SKM-1 (cell line): Measurements from ENCODE around the gene SHISA6.

Experiments
- DNase-seq: peaks from one replicate; lab custom pipeline; 2025; ENCODE audit not compliant: unreplicated experiment; lab: John Stamatoyannopoulos, UW

Gene SHISA6

DNA sequence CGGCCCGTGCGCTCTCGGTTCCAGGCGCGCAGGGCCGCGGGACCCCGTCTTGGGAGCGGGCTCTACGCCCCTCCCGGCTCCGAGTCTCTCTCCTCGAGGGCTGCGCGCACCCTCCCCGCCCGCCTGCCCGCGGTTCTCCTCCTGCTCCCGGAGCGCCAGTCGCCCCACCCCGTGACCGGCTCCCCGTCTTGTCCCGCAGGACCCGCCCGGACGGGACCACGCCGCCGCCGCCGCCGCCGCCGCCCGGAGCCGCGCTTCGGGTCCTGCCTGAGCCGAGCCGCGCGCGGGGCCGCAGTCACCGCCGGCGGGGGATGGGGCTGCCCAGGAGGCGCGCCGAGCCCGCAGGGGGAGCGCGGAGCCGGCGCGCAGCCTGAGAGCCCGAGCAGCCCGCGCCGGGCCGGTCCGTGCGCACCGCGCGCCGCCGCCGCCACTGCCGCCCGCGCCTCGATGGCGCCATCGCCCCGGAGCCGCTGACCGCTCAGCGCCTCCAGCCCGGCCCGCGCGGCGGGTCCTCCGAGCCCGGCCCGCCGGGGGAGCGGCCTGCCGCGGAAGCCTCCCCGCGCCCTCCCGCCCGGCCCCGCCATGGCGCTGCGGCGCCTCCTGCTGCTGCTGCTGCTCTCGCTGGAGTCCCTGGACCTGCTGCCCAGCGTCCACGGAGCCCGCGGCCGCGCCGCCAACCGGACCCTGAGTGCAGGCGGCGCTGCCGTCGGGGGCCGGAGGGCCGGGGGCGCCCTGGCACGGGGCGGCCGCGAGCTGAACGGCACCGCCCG, at the start of gene SHISA6:
TSS of gene SHISA6 (plus strand) at position 373 of the 770 bp plus-strand sequence.
- no peak for DNase-seq

DNA sequence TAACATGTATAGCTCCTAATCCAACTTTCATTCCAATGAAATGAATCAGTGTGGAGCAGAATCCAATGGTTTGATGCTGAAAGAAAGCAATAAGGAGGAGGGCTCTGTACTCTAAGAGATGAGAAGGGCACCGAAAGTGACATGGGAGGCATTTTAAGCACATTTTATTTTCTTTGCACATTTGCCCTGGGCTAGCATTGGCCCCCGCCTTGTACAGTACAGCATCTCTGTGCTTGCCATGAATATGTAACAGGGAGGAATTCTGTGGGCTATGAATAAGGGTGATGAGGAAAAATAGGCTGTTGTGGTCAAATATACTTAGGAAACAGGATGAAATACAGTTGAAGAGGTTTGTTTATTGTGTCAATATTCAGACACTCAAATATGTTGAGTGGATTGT, 45.2 kb upstream of the SHISA6 start:
- no peak for DNase-seq

DNA sequence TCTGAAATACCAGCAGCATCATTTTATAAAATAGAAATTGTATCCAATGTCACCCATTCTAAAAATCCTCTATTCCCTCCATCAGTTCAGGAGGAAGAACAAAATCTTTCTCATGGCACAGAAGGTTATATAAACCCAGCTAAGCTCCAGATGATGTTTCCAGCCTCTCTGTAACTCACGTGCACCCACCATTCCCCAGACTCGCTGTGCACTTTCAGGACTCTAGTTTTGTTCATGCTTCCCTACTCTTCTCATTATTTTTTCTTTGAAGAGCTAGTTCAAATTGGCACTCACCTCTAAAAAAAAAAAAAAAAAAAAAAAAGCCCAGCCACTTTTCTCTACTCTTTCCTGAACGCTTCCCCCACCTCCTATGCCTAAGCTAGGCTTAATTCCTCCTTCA, 36.0 kb upstream of the SHISA6 start:
- DNase-seq, result no peak

DNA sequence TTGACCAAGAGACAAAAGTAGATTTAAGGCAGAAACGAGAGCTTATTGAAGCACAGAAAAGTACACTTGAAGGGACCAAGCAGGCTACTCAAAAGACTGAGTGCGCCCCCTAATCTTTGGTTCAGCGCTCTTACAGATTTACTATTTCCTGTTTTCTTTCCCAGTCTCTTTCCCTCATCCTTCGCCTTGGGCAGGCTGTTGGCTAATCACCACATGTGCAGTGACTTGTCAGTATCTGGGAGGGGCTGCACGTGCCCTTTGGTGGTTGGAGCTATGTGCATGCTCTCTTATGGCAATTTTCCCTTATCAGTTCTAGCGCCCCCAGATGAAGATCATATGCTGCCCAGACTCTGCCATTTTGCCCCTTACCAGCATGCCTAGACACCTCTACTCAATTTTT, 35.4 kb upstream of the SHISA6 start:
- DNase-seq, result no peak

DNA sequence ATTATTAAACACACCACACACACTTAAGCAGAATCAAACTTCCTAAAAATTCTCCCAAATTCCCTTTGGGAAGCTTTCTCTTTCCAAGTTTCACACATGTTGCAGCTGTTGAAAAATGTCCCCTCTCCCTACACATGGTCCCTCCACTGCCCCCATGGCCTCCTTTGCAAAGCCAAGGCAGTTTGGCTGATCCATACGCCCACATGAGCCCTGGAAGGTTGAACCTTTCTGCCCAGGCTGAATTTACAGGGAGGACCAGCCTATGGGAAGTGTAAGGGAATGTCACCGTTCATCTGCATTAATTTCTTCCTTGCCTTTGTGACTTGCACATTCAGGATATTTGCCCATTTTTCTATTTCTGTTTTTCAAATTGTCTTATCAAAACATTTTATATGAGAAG, 31.1 kb upstream of the SHISA6 start:
- no peak for DNase-seq

DNA sequence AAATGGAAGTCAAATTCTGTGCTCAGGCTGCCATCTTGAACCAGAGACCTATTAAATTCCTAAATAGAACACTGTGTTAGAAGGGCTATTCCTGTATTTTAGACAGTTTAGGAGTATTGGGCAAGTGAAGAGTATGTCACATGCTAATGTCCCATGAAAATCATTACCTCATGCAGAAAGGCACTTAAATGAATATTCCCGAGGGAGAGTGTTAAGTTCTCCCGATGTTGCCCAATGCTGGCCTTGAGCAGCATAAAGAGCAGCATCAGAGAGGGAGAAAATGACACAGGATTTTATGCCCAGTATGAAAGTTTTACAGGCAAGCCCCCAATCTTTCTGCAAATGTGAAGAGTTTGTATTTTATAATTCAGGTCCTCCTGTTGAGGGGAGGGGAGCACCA, 28.2 kb upstream of the SHISA6 start:
- no peak for DNase-seq

DNA sequence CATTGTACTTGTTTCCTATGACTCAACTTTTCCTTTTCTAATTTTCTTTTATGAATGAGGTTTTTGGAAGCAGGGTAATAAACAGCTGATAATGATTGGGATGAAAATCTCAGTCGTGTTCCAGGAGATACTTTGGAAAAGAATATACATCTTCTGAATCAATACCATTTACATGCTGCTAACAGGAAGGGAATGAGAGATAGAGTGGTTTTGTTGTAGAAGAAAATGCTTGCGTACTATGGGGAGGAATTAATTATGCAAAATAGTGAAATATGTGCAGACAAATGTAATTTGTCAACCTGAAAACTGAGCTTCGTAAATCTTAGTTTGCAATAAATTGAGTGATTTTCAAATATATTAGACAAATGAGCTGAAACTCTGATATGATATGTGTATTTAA, 24.0 kb upstream of the SHISA6 start:
- no peak for DNase-seq

DNA sequence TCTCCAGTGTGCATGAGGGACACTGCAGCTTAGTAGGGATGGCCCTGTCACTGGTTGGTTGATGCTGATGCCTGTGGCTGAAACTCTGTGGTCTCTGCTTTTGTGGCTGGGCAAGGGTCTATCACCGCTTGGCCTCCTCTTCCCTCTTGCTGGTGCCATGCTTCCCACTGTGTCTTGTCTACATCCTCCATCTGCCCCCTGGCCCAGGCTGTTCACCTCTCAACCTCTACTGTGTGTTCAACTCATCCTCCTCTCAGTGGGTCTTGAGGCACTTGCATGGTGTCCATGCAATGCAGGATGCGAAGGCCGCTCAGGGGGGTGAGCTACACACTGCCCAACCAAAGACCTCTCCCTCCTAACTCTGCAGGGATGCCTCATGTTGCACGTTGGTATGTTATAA, 19.8 kb upstream of the SHISA6 start:
- DNase-seq, result no peak

DNA sequence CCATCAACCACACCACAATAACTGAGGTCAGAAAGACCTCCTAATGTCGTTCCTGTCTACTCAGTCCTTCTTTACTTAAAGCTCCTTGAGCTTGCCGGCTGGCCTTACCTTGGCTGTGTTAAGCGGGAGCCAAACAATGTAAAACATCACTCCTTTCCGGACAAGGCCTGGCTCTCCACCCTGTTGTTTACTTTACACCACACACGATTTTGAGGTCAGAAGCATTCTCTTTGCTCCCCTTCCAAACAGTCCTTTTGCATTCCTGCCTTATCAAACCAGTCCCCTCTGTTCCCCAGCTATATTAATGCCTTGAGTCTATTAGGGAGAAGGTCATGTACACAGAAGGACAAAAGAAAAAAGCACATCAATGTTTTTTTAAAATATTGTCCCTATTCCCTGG, 19.3 kb upstream of the SHISA6 start:
- DNase-seq, result no peak

DNA sequence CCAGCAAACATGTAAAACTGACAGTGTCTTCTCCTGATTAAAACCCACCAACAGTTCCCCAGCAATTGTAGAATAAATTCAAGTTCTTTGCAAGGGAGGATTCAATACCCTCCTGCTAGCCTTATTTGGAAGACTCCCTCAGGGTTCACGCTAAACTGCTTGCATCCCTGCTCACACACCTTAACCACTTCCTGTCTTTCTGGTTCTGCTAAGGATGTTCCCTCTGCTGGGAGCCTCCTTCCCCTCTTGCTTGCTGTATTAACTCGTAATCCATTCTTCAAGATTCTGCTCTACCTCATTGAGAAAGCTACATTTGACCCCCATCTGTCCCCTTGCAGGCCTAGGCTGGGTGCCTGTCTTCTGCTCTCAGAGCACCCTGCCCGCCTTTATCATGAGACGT, 2.3 kb upstream of the SHISA6 start:
- DNase-seq, result no peak

DNA sequence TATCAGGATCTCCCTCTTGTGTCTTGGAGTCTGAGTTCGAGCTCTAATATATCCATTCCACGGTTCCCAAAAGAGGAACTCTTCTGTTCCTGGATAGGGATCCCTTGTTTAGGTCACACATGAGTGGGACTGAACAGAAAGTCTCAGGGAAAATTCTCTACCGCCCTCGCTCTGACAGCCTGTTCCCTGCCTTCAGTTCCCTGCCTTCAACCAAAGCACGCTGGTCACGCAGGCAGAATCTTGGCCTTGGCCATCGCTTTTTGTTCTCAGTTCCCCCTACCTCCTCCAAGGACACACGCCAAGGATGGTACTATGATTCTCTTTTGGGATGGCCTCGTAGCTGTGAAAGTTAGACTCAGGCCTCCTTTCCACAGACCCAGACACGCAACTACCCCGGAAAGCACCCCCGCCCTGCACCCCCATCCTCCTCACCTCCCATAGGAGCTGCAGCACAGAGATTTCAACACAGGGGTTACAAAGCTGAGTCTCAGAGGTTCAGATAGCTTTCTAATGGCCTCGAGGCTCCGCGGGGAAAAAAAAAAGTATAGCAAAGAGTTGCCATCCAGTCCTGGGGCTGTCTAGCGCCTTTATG, 1.5 kb upstream of the SHISA6 start:
- no peak for DNase-seq

DNA sequence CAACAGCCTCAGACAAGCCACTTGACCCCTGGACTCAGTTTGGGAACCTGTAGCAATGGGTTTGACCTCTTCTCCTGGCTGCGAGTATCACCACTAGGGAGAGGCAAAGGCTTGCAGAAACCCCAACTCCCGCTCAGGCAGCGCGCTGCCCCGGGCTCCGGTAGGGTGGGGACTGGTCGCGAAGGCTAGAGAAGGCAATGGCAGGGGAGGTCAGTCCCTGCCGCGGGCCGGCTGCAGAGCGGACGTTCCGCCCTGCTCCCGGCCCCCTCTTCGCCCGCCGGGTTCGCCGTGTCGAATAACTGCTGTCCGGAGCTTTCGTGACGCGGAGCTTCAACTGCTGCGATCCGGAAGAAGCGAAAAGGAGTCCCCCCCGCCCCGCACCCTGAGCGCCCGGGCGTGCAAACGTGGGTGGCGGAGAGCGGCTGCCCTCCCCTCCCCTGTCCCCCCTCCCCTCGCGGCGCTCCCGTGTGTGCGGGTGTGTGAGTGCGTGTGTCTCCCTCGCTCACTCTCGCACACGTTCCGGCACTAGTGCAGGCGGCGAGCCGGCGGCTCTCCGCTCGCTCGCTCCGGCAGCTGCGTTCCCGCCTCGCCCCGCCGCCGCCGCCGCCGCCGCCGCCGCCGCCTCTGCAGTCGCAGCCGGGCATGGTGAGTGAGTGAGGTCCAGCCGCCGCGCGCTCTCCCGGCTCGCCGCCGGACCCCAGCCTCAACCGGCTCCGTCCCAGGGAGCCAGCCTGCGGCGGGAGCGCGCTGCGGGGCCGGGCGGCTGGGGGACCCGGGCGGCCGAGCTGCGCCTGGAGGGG, 772 bp upstream of the SHISA6 start:
- DNase-seq, result no peak

DNA sequence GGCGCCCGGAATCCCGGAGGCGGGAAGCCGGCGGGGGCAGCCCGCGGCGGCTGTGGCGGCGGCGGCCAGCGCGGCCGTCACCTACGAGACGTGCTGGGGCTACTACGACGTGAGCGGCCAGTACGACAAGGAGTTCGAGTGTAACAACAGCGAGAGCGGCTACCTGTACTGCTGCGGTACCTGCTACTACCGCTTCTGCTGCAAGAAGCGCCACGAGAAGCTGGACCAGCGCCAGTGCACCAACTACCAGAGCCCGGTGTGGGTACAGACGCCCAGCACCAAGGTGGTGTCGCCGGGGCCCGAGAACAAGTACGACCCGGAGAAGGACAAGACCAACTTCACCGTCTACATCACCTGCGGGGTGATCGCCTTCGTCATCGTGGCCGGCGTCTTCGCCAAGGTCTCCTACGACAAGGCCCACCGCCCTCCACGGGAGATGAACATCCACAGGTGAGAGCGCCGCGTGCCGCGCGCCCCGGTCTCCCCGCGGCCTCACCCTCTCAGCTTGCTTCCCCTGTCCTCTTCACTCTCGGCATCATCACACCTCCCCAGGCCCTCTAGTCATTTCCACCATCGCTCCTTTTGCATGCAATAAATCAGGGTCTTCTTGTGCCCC, 706 bp downstream of the SHISA6 start:
- no peak for DNase-seq

DNA sequence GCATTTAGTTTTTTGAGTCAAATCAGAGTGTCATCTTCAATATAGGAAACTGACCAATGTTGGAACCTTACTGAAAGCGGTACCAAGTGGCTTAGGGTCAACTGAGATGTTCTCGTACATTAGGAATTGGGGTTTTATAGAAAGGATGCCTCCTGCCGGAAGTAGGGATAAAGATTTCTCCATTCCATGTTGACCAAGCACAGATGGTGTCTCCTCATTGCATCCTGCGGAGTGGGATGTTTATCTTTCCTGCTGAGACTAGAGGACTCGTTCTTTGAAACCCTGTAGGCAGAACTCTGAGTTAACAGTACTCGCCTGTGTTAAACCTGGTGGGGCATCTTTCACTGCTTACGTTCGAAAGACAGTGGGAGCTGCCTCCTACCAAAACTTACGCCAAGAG, 1.4 kb downstream of the SHISA6 start:
- no peak for DNase-seq

DNA sequence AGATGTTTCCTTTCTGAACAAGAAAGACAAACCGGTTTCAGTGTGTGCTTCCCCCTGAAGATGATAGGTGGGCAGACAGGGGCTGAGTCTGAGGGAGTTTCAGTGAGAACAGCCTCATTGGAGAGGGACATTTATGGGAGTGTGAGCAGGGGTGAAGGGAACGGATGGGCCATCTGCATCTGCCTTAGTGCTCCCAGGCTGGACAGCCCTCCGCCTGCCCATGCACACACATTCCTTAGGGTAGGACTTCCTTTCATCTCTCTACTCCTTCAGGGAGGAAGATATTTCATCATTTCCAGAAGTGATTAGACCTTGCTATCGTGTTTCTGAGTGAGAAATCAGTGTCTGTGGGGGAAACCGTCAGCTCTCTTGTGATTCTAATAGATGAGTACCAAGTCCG, 3.8 kb downstream of the SHISA6 start:
- DNase-seq, result no peak

DNA sequence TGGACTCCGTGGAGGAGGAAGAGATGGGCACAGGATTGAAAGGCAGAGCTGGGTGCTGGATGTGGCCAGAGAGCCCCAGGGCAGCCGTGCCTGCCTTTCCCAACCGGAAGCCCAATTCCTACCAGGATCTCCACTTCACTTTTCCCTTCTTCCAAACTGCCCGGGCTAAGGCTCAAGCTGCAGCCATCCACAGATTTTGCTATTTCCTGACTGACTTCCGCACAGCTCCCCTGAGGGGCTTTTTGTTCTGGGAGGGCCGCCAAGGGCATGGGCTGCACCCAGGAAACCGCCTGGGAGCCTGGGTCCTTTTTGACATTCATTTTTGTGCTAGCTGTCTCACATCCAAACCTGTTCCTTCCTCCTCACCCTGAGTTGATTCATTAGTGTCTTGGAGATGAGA, 4.2 kb downstream of the SHISA6 start:
- DNase-seq, result no peak

DNA sequence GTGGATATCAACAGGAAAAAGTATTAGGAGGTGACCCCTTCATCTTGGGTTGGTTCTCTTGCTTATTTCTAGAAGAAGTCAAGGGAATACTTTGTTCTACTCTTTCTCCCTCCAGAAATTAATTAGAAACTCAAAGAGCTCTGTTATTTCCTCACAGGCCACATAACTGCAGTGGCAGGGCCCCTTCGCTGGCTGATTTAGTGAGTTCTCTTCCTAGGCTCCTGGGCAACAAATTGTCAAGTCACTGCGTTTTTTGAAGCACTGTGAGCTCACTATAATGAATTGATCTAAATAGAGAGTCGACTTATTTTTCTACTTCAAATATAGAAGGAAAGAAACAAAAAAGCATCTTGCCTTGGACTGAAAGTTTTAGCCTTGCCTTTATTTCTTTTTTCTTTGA, 4.8 kb downstream of the SHISA6 start:
- DNase-seq, result no peak

DNA sequence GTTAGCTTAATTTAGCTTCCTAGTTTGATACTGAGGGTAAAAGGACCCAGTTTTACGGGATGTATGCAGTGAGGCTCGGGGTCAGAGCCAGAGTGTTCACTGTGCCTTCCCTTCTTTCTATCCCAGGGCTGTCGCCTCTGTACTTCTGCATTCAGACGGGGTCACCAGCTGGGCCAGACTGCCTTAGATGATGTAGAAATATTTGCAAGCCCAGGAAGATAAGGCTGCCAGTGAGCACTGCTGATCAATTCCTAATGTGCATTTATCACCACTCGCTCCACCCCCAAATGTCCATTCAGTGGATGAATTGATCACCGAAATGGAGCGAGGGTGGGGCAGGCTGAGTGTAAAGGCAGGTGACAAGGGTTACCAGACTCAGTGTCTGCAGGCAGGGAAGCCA, 9.1 kb downstream of the SHISA6 start:
- no peak for DNase-seq

DNA sequence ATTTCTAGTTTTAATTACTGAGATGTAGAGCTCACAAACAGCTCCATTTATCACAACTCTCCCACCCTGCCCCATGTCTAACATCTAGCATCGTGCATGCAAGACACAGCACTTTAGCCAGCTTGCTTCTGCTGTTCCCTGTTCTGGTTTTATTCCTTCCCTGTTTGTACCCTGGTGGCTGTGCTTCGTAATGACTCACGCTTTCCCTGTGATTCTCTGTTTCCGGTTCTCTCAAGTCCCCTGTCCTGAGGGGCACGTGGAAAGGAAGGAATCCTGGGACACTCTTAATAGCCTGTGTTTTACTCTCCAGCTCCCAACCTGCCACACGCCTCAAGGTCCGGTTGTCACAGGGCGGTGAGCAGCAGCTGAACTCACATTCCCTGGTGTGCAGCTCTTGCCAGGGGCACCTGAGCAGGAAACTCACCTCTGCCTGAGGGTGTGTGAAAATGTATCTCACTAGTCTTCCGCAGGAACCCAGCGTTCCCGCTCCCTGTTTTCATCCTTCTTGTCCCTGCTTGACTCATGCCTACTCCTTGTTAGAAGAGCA, 10.6 kb downstream of the SHISA6 start:
- DNase-seq, result no peak

DNA sequence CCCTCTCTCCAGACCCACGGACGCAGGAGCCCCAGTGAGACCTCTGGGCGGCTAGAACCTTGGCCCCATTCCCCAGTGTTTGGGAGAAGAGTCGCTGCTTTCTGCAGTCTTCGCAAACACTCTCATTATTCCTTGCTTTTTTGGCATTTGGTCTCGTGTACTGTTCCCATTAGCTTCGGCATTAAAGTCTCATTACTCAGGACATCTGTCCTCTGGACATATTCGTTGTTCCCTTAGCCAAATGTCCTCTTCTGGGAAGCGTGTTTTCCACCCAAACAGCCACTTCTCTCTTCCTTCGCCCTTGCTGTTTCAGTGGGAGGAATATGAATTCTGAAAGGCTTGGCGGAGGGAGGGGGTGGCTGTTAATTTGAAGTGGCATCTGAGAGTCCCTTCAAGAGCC, 11.1 kb downstream of the SHISA6 start:
- no peak for DNase-seq

DNA sequence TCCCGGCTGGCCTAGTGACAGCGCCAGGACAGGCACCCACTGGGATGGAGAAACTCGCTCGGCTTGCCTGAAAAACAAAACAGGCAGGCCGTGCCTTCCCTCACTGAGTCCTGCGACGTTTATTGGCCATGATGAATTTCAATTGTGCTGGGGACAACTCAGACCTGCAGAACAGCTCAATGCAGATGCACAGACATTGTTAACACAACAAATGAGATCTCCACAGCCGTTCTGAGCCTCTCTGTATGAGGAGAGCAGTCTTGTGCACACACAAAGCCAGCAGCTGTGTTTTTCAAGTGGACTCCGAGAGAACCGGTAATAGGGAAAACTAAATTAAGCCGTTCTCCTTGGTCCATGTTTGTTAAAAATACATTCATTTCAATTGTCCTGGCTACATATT, 15.9 kb downstream of the SHISA6 start:
- no peak for DNase-seq
